ENCODE results near the gene GOLGA5.

GRCh38 chr14:92884410-92884809 is 90.3 kb downstream of the GOLGA5 start:
- TF ChIP-seq, protein P1, sequence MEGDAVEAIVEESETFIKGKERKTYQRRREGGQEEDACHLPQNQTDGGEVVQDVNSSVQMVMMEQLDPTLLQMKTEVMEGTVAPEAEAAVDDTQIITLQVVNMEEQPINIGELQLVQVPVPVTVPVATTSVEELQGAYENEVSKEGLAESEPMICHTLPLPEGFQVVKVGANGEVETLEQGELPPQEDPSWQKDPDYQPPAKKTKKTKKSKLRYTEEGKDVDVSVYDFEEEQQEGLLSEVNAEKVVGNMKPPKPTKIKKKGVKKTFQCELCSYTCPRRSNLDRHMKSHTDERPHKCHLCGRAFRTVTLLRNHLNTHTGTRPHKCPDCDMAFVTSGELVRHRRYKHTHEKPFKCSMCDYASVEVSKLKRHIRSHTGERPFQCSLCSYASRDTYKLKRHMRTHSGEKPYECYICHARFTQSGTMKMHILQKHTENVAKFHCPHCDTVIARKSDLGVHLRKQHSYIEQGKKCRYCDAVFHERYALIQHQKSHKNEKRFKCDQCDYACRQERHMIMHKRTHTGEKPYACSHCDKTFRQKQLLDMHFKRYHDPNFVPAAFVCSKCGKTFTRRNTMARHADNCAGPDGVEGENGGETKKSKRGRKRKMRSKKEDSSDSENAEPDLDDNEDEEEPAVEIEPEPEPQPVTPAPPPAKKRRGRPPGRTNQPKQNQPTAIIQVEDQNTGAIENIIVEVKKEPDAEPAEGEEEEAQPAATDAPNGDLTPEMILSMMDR (IDR thresholded peaks at IDR 0.05) = no peak
- TF ChIP-seq POLR2A (IDR thresholded peaks at IDR 0.05) = no peak

Data from right lobe of liver (tissue), 4 donors.